Measurements from ENCODE around the gene THAP4. TPM values are rescaled to one million over a fixed set of nuclear protein-coding genes. Genes with fewer than 3 reads are reported as not detected.

THAP4 gene
- total RNA-seq, 1 donor from 2014 or later: 46.0 TPM

GRCh38 chr2:241641631-241642030 lies 4.7 kb upstream of the THAP4 start:
- no peak overlapping the region for H3K27ac Mint-ChIP-seq (ENCODE audit: unreplicated experiment)

GRCh38 chr2:241640165-241640795 lies 3.3 kb upstream of the THAP4 start:
- peaks cover 19% of the 10 kb centered on the region for H3K36me3 Mint-ChIP-seq (ENCODE audit: low read depth, unreplicated experiment)
- DNase-seq (ENCODE audit: low read depth): no peak
- H3K9ac ChIP-seq (ENCODE audit: low read length): no peak overlapping the region
- H3K27ac ChIP-seq (ENCODE audit: low read depth, low read length): no peak overlapping the region
- no peak overlapping the region for H3K4me2 ChIP-seq (ENCODE audit: low read length)
- peaks cover 8% of the 10 kb centered on the region for H3K4me1 ChIP-seq (ENCODE audit: insufficient read depth, low read length)
- FAIRE-seq: no peak
- H3K4me3 Mint-ChIP-seq (ENCODE audit: unreplicated experiment): no peak overlapping the region
- no peak overlapping the region for H3K4me3 ChIP-seq (ENCODE audit: insufficient read depth, low read depth, low read length)
- no peaks in the 10 kb centered on the region for H3K36me3 ChIP-seq (ENCODE audit: insufficient read depth, low read length)
- no peaks in the 10 kb centered on the region for H3K27me3 ChIP-seq (ENCODE audit: insufficient read depth, low read length)
- H3K9me3 ChIP-seq (ENCODE audit: insufficient read depth, low read depth, low read length): no peaks in the 10 kb centered on the region
- no peaks in the 10 kb centered on the region for H3K27me3 Mint-ChIP-seq (ENCODE audit: low read depth, unreplicated experiment)
- H3K9me3 Mint-ChIP-seq (ENCODE audit: unreplicated experiment): no peaks in the 10 kb centered on the region
- H3K4me1 Mint-ChIP-seq (ENCODE audit: low read depth, unreplicated experiment): peaks cover 35% of the 10 kb centered on the region
- peaks cover 90% of the 10 kb centered on the region for H3K79me2 ChIP-seq (ENCODE audit: insufficient read depth, low read length)
- H4K20me1 ChIP-seq (ENCODE audit: insufficient read depth, low read length): peaks cover 71% of the 10 kb centered on the region
- no peak overlapping the region for H2AFZ ChIP-seq (ENCODE audit: low read depth, low read length)
- H3K27ac Mint-ChIP-seq (ENCODE audit: unreplicated experiment): no peak overlapping the region
- TF ChIP-seq, protein P1, sequence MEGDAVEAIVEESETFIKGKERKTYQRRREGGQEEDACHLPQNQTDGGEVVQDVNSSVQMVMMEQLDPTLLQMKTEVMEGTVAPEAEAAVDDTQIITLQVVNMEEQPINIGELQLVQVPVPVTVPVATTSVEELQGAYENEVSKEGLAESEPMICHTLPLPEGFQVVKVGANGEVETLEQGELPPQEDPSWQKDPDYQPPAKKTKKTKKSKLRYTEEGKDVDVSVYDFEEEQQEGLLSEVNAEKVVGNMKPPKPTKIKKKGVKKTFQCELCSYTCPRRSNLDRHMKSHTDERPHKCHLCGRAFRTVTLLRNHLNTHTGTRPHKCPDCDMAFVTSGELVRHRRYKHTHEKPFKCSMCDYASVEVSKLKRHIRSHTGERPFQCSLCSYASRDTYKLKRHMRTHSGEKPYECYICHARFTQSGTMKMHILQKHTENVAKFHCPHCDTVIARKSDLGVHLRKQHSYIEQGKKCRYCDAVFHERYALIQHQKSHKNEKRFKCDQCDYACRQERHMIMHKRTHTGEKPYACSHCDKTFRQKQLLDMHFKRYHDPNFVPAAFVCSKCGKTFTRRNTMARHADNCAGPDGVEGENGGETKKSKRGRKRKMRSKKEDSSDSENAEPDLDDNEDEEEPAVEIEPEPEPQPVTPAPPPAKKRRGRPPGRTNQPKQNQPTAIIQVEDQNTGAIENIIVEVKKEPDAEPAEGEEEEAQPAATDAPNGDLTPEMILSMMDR (IDR thresholded peaks at IDR 0.05; ENCODE audit: insufficient read depth, low read depth, low read length): no peak
- no peak for TF ChIP-seq EZH2 (IDR thresholded peaks at IDR 0.05; ENCODE audit: insufficient read depth, low read length)

More at GRCh38 chr2:241641631-241642030, 4.7 kb upstream of the THAP4 start:
- Mint-ChIP-seq H3K27me3 (ENCODE audit: low read depth, unreplicated experiment) (no peaks in the 10 kb centered on the region), H3K9me3 (ENCODE audit: unreplicated experiment) (no peaks in the 10 kb centered on the region), H3K4me3 (ENCODE audit: unreplicated experiment) (peak overlapping the region; percentile 58), H3K36me3 (ENCODE audit: low read depth, unreplicated experiment) (peaks cover 26% of the 10 kb centered on the region), H3K4me1 (ENCODE audit: low read depth, unreplicated experiment) (peaks cover 40% of the 10 kb centered on the region)
- DNase-seq (ENCODE audit: low read depth) (no peak), FAIRE-seq (no peak)
- Histone ChIP-seq H3K36me3 (ENCODE audit: insufficient read depth, low read length) (no peaks in the 10 kb centered on the region), H3K27me3 (ENCODE audit: insufficient read depth, low read length) (no peaks in the 10 kb centered on the region), H3K79me2 (ENCODE audit: insufficient read depth, low read length) (peaks cover 91% of the 10 kb centered on the region), H3K27ac (ENCODE audit: low read depth, low read length) (no peak overlapping the region), H3K4me1 (ENCODE audit: insufficient read depth, low read length) (peaks cover 8% of the 10 kb centered on the region), H2AFZ (ENCODE audit: low read depth, low read length) (no peak overlapping the region), H3K4me2 (ENCODE audit: low read length) (no peak overlapping the region), H3K9ac (ENCODE audit: low read length) (no peak overlapping the region), H3K9me3 (ENCODE audit: insufficient read depth, low read depth, low read length) (no peaks in the 10 kb centered on the region), H3K4me3 (ENCODE audit: insufficient read depth, low read depth, low read length) (no peak overlapping the region), H4K20me1 (ENCODE audit: insufficient read depth, low read length) (peaks cover 78% of the 10 kb centered on the region)
- no peak for TF ChIP-seq EZH2 (IDR thresholded peaks at IDR 0.05; ENCODE audit: insufficient read depth, low read length)
- TF ChIP-seq, protein P1 (IDR thresholded peaks at IDR 0.05; ENCODE audit: insufficient read depth, low read depth, low read length): no peak

DNA sequence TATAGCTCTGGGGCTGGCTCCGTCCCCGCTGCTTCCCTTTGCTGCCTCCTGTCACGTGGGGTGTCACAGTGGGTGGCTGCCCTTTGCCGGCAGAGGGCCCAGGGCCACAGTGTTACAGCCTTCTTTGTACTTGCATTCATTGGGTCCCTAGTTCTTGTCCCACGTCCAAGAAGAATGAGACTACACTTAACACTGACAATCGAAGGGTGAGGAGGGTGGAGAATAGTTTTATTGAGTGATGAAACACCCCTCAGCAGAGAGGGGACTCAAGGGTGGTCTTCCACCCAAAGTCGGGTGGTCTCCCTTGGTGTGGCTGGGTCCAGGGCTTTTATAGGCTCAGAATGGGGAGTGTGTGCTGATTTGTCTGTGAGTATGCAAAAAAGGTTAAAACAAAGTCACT lies 2.4 kb upstream of the THAP4 start:
- H3K9me3 Mint-ChIP-seq (ENCODE audit: unreplicated experiment): no peaks in the 10 kb centered on the region
- Histone ChIP-seq H2AFZ (ENCODE audit: low read depth, low read length) (no peak overlapping the region), H4K20me1 (ENCODE audit: insufficient read depth, low read length) (peaks cover 72% of the 10 kb centered on the region), H3K4me3 (ENCODE audit: insufficient read depth, low read depth, low read length) (no peak overlapping the region), H3K9ac (ENCODE audit: low read length) (no peak overlapping the region), H3K27ac (ENCODE audit: low read depth, low read length) (no peak overlapping the region), H3K4me2 (ENCODE audit: low read length) (peak overlapping the region; percentile 87), H3K36me3 (ENCODE audit: insufficient read depth, low read length) (no peaks in the 10 kb centered on the region), H3K4me1 (ENCODE audit: insufficient read depth, low read length) (peaks cover 8% of the 10 kb centered on the region), H3K79me2 (ENCODE audit: insufficient read depth, low read length) (peaks cover 90% of the 10 kb centered on the region), H3K9me3 (ENCODE audit: insufficient read depth, low read depth, low read length) (no peaks in the 10 kb centered on the region), H3K27me3 (ENCODE audit: insufficient read depth, low read length) (no peaks in the 10 kb centered on the region)
- peak overlapping the region; percentile 78 for H3K4me3 Mint-ChIP-seq (ENCODE audit: unreplicated experiment)
- H3K27me3 Mint-ChIP-seq (ENCODE audit: low read depth, unreplicated experiment): no peaks in the 10 kb centered on the region
- H3K36me3 Mint-ChIP-seq (ENCODE audit: low read depth, unreplicated experiment): peaks cover 20% of the 10 kb centered on the region
- peak overlapping the region; percentile 53 for H3K27ac Mint-ChIP-seq (ENCODE audit: unreplicated experiment)
- no peak for FAIRE-seq
- no peak for TF ChIP-seq EZH2 (IDR thresholded peaks at IDR 0.05; ENCODE audit: insufficient read depth, low read length)
- TF ChIP-seq, protein P1 (IDR thresholded peaks at IDR 0.05; ENCODE audit: insufficient read depth, low read depth, low read length): no peak
- peaks cover 36% of the 10 kb centered on the region for H3K4me1 Mint-ChIP-seq (ENCODE audit: low read depth, unreplicated experiment)
- no peak for DNase-seq (ENCODE audit: low read depth)
